GM12878 (cell line): ENCODE results near the gene ANKRD16. TPM values are rescaled to one million over a fixed set of nuclear protein-coding genes. Genes with fewer than 3 reads are reported as not detected.

Experiments
- ATAC-seq: fragments of 200-7000 bp; cut with Tn5 transposase; 3 replicates; pipeline ENCODE4 v1.9.1; 2020; ENCODE audit warnings: mild to moderate bottlenecking, moderate library complexity
- BruUV-seq: library from RNA; stranded (reverse); fragments of 400-500 nt; replicated peaks from 2 replicates; lab custom pipeline; 2021; lab: Mats Ljungman, UMichigan
- CTCF ChIA-PET: fragments of 300-600 bp; sonication (Branson Sonifier 250); formaldehyde crosslinking; extraction: SDS; loops from one replicate; lab custom pipeline; 2021; ENCODE audit warnings: inconsistent platforms; lab: Yijun Ruan, JAX
- POLR2A ChIA-PET: fragments of 350-600 bp; formaldehyde crosslinking; extraction: SDS; loops from one replicate; lab custom pipeline; 2021; ENCODE audit warnings: inconsistent platforms; lab: Charles Lee
- RAD21 ChIA-PET: fragments of 300-600 bp; sonication (Branson Sonifier 250); formaldehyde crosslinking; loops from one replicate; lab custom pipeline; 2023; ENCODE audit warnings: antibody characterized with exemption; ENCODE audit not compliant: unreplicated experiment; lab: Charles Lee
- SMC1A ChIA-PET: fragments of 300-600 bp; sonication (Branson Sonifier 250); formaldehyde crosslinking; loops from one replicate; lab custom pipeline; 2023; ENCODE audit not compliant: unreplicated experiment, uncharacterized antibody; lab: Charles Lee
- DNase-seq: peaks from one replicate; pipeline ENCODE4 v3.0.0-alpha.2; 2011; ENCODE audit warnings: low read depth, low spot score
- FAIRE-seq: peaks from 3 replicates; lab custom pipeline; 2011; peaks lifted over from hg19 to GRCh38; lab: Jason Lieb, UNC
- H2AFZ ChIP-seq: 2 replicates; pipeline ENCODE4 v1.6.0; 2011; ENCODE audit warnings: low read depth, low read length, control low read depth; ENCODE audit not compliant: control insufficient read depth
- H3K27ac ChIP-seq: 2 replicates; pipeline ENCODE4 v1.5.1; 2011; ENCODE audit warnings: control low read depth; ENCODE audit not compliant: control insufficient read depth, insufficient read depth
- H3K27me3 ChIP-seq, 2 experiments: replicated peaks in 1 of 2; 2 replicates each; pipeline versions ENCODE4 v1.6.0 to v1.6.1; 2011; ENCODE audit warnings: low read length in 1 of 2; ENCODE audit not compliant: control insufficient read depth in 2 of 2, insufficient read depth in 2 of 2
- H3K36me3 ChIP-seq, 2 experiments: 2 replicates each; pipeline ENCODE4 v1.5.1; 2011; ENCODE audit warnings: low read length in 1 of 2; ENCODE audit not compliant: control insufficient read depth in 2 of 2, insufficient read depth in 2 of 2
- H3K4me1 ChIP-seq: 2 replicates; pipeline ENCODE4 v1.6.1; 2011; ENCODE audit warnings: mild to moderate bottlenecking, low read length, moderate library complexity, mixed read lengths; ENCODE audit not compliant: control insufficient read depth, insufficient read depth
- H3K4me2 ChIP-seq: 2 replicates; pipeline ENCODE4 v1.6.0; 2011; ENCODE audit warnings: control low read depth; ENCODE audit not compliant: control insufficient read depth, insufficient read depth
- H3K4me3 ChIP-seq: fragments of 200-600 bp; sonication (generic); 2 replicates; pipeline ENCODE4 v1.5.1; 2016
- H3K79me2 ChIP-seq: 2 replicates; pipeline ENCODE4 v1.6.0; 2011; ENCODE audit warnings: low read length; ENCODE audit not compliant: control insufficient read depth, insufficient read depth
- H3K9ac ChIP-seq: 2 replicates; pipeline ENCODE4 v1.8.0; 2011; ENCODE audit warnings: low read length, control low read depth, mixed read lengths; ENCODE audit not compliant: control insufficient read depth, insufficient read depth
- H3K9me3 ChIP-seq: replicated peaks from 3 replicates; pipeline ENCODE4 v1.5.1; 2011; ENCODE audit warnings: mild to moderate bottlenecking, low read length; ENCODE audit not compliant: control insufficient read depth, insufficient read depth
- H4K20me1 ChIP-seq: 2 replicates; pipeline ENCODE4 v1.6.0; 2011; ENCODE audit not compliant: control insufficient read depth, insufficient read depth
- ATF7 ChIP-seq: fragments of 450-650 bp; IDR thresholded peaks from 2 replicates; pipeline ENCODE4 v1.6.1; 2016; ENCODE audit warnings: low read depth, mild to moderate bottlenecking
- CBFB ChIP-seq: IDR thresholded peaks from 2 replicates; pipeline ENCODE4 v1.6.1; 2016; ENCODE audit warnings: antibody characterized with exemption, low read depth
- CBX5 ChIP-seq: sonication (generic); IDR thresholded peaks from 2 replicates; pipeline ENCODE4 v1.6.1; 2016; ENCODE audit warnings: low read depth, moderate library complexity, mild to moderate bottlenecking, inconsistent platforms
- CEBPB ChIP-seq, 2 experiments: fragments of 150-350 bp in 1 of 2; IDR thresholded peaks; 2 replicates each; pipeline ENCODE4 v1.6.1; 2012 to 2014; ENCODE audit warnings: low read depth in 2 of 2, low read length in 2 of 2, borderline replicate concordance in 1 of 2, inconsistent platforms in 1 of 2
- CHD2 ChIP-seq: IDR thresholded peaks from 2 replicates; pipeline ENCODE4 v1.6.1; 2011; ENCODE audit warnings: low read depth, low read length, improper control_type of control experiment, borderline replicate concordance
- EP300 ChIP-seq, 2 experiments: fragments of 150-350 bp in 1 of 2; IDR thresholded peaks; 2 replicates each; pipeline ENCODE4 v1.6.1; 2011 to 2012; ENCODE audit warnings: low read depth in 2 of 2, low read length in 2 of 2, borderline replicate concordance in 1 of 2, improper control_type of control experiment in 1 of 2, inconsistent platforms in 1 of 2; ENCODE audit not compliant: control insufficient read depth in 1 of 2
- FOS ChIP-seq: IDR thresholded peaks from 3 replicates; pipeline ENCODE4 v1.6.1; 2011; ENCODE audit warnings: borderline replicate concordance; ENCODE audit not compliant: insufficient read length; ENCODE audit errors: extremely low read depth
- FOXM1 ChIP-seq: IDR thresholded peaks from 2 replicates; pipeline ENCODE4 v1.6.1; 2012; ENCODE audit warnings: low read depth, mild to moderate bottlenecking, inconsistent platforms, low read length, moderate library complexity
- GABPA ChIP-seq: IDR thresholded peaks from 2 replicates; pipeline ENCODE4 v1.6.1; 2014; ENCODE audit warnings: antibody characterized with exemption, low read depth, mild to moderate bottlenecking, inconsistent platforms
- HDAC6 ChIP-seq: fragments of 200-600 bp; sonication (generic); IDR thresholded peaks from one replicate; pipeline ENCODE4 v1.8.0; 2017; ENCODE audit warnings: antibody characterized with exemption; ENCODE audit not compliant: unreplicated experiment
- MXI1 ChIP-seq: fragments of 150-350 bp; IDR thresholded peaks from 2 replicates; pipeline ENCODE4 v1.6.1; 2011; ENCODE audit warnings: low read depth, mild to moderate bottlenecking, inconsistent platforms, low read length, improper control_type of control experiment
- NR2F1 ChIP-seq: fragments of 450-650 bp; conservative IDR thresholded peaks from 2 replicates; pipeline ENCODE4 v1.6.1; 2017; ENCODE audit warnings: mild to moderate bottlenecking
- SIX5 ChIP-seq: IDR thresholded peaks from 2 replicates; pipeline ENCODE4 v1.6.1; 2011; ENCODE audit warnings: mild to moderate bottlenecking, low read depth, low read length, moderate library complexity; ENCODE audit not compliant: severe bottlenecking
- SPI1 ChIP-seq: IDR thresholded peaks from 2 replicates; pipeline ENCODE4 v1.6.1; 2011; ENCODE audit warnings: low read depth, mild to moderate bottlenecking, low read length, moderate library complexity, borderline replicate concordance; ENCODE audit not compliant: insufficient read depth
- ZNF217 ChIP-seq: fragments of 450-650 bp; IDR thresholded peaks from 2 replicates; pipeline ENCODE4 v1.6.1; 2017; ENCODE audit warnings: antibody characterized with exemption, mild to moderate bottlenecking
- WGBS: methylation state at CpG from one replicate; pipeline ENCODE4 v1.1.6; 2016; ENCODE audit warnings: low lambda C conversion rate; ENCODE audit not compliant: insufficient replicate concordance, insufficient coverage; ENCODE audit errors: missing lambda C conversion rate; 5-methylcytosine and 5-hydroxymethylcytosine counted together
- in situ Hi-C: fragments of 300-500 bp; cut with MboI; formaldehyde crosslinking; loops from 9 replicates; pipeline ENCODE4 v1.14.3; 2018; ENCODE audit warnings: mixed read lengths
- intact Hi-C: fragments of 100-400 bp; cut with micrococcal nuclease; formaldehyde crosslinking; loops from one replicate; pipeline ENCODE4 v1.14.2; 2022; ENCODE audit not compliant: unreplicated experiment
- polyA plus RNA-seq, 11 experiments: library from polyadenylated mRNA; depleted of rRNA in 4 of 11; unstranded in 6 of 11; stranded (reverse) in 5 of 11; fragments of >200 nt; fragmentation: Nextera tagmentation in 4 of 11; fragmentation: Illumina TruSeq in 1 of 11; extraction: Ambion mirVana in 4 of 11; extraction: Trizol in 1 of 11; gene quantifications; 1 replicate in 1 of 11; 2 replicates in 10 of 11; pipeline versions ENCODE4 v1.2.1 to v1.2.3, GENCODE V29; 2011 to 2016; ENCODE audit warnings: inconsistent platforms in 2 of 11, missing spikeins in 2 of 11, low read depth in 1 of 11
- total RNA-seq, 4 experiments: library from RNA; depleted of rRNA in 3 of 4; stranded (reverse); fragments of >200 nt in 3 of 4; fragmentation: Illumina TruSeq in 1 of 4; extraction: Trizol in 1 of 4; gene quantifications; 2 replicates each; pipeline versions ENCODE4 v1.2.1 to v1.2.3, GENCODE V29; 2013 to 2021

The ANKRD16 gene
- total and polyA plus RNA-seq, 10 of the 15 experiments (the other 5 are each of a cell fraction or from before 2014, with no cell fraction given): 0.57 to 13.6 (median 4.4) TPM

DNA sequence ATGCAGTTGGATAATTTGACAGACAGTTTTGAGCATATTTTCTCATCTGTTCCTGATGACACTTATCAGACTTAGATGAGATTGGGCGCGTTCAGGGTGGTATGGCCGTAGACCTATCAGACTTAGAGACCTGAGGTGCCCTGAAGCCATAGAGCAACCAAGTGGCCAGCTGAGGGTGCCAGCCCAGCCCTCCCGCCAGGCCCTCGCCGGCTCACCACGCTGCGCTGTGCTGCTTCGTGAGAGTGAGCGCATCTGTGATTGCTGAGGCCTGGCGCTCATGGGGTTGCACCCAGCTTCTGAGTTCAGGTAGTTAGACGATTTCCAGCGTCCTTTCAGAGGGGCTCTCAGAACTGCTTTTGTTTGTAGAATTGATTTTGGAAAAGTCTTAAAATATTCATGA lies 10.6 kb upstream of the ANKRD16 start:
- BruUV-seq: no TSS peak
- peaks cover 0 to 3% of the 10 kb centered on the region in 2 experiments; a peak in 1 of 4 replicates for H3K36me3 ChIP-seq
- peaks cover 27% of the 10 kb centered on the region for H3K4me1 ChIP-seq
- ChIA-PET RAD21 (no interaction called here), SMC1A (no interaction called here), CTCF (interaction anchor here (0.9 kb wide), 1 partner anchor 26 kb away, joined by 3 read pairs; no protein-coding TSS in a partner anchor), POLR2A (interaction anchor here (0.8 kb wide), 1 partner anchor 10 kb away, joined by 3 read pairs; the partner anchor contains the start of genes ANKRD16 and FBH1)
- H3K79me2 ChIP-seq: peaks cover 23% of the 10 kb centered on the region
- H3K4me2 ChIP-seq: no peak overlapping the region
- H3K4me3 ChIP-seq: no peak overlapping the region
- H3K27me3 ChIP-seq: no peaks in the 10 kb centered on the region
- H4K20me1 ChIP-seq: no peaks in the 10 kb centered on the region
- no peak overlapping the region for H3K27ac ChIP-seq
- intact Hi-C loops: no loop called here
- WGBS: 96% methylated on average over 13 of the region's 13 CpGs
- no peak overlapping the region for H3K9ac ChIP-seq
- in situ Hi-C loops: no loop called here
- FAIRE-seq (no peak), ATAC-seq (no peak), DNase-seq (no peak)
- TF ChIP-seq HDAC6 (no peak), CBX5 (no peak), CEBPB (IDR thresholded peaks at IDR 0.05; ENCODE audit: borderline replicate concordance in 1 of 2, low read depth in 2 of 2, low read length in 2 of 2) (no peak)
- H2AFZ ChIP-seq: no peak overlapping the region
- H3K9me3 ChIP-seq: peaks cover 7% of the 10 kb centered on the region

GRCh38 chr10:5898163-5898562 lies 8.5 kb upstream of the ANKRD16 start:
- CTCF ChIA-PET: no interaction called here
- Histone ChIP-seq H4K20me1 (no peaks in the 10 kb centered on the region; the same call in 1 of the 2 replicates), H3K79me2 (peaks cover 33% of the 10 kb centered on the region), H3K4me3 (no peak overlapping the region), H3K9me3 (peaks cover 3% of the 10 kb centered on the region), H3K4me2 (no peak overlapping the region), H3K27ac (no peak overlapping the region), H2AFZ (no peak overlapping the region), H3K27me3 (no peaks in the 10 kb centered on the region), H3K4me1 (peaks cover 19% of the 10 kb centered on the region), H3K9ac (no peak overlapping the region), H3K36me3 (peaks cover 1 to 14% of the 10 kb centered on the region in 2 experiments; a peak in 2 of 4 replicates)
- FAIRE-seq: no peak
- no TSS peak for BruUV-seq
- RAD21 ChIA-PET: no interaction called here
- no peak for DNase-seq
- intact Hi-C loops: no loop called here
- in situ Hi-C loops: no loop called here
- ATAC-seq: no peak
- 89% methylated on average over 7 of the region's 7 CpGs for WGBS
- TF ChIP-seq FOS (no peak), SPI1 (no peak), FOXM1 (no peak), ZNF217 (no peak), CHD2 (no peak), NR2F1 (no peak), EP300 (IDR thresholded peaks at IDR 0.05; ENCODE audit: borderline replicate concordance in 1 of 2, control insufficient read depth in 1 of 2, low read depth in 2 of 2, low read length in 2 of 2) (no peak), SIX5 (no peak), GABPA (no peak), ATF7 (no peak), MXI1 (no peak), CBFB (no peak)
- SMC1A ChIA-PET: no interaction called here
- POLR2A ChIA-PET: interaction anchor here (1.8 kb wide), 1 partner anchor 8 kb away, joined by 4 read pairs; the partner anchor contains the start of genes ANKRD16 and FBH1
